ENCODE results near the gene PPP1R26.
"Not testable (repeated sequence)": the region's sequence is repeated elsewhere in the genome, so short reads cannot be mapped to it uniquely, and the experiment has no call there.

The PPP1R26 gene

GRCh38 chr9:135506327-135507103, 26.9 kb downstream of the PPP1R26 start:
- DNase-seq = no peak

DNA sequence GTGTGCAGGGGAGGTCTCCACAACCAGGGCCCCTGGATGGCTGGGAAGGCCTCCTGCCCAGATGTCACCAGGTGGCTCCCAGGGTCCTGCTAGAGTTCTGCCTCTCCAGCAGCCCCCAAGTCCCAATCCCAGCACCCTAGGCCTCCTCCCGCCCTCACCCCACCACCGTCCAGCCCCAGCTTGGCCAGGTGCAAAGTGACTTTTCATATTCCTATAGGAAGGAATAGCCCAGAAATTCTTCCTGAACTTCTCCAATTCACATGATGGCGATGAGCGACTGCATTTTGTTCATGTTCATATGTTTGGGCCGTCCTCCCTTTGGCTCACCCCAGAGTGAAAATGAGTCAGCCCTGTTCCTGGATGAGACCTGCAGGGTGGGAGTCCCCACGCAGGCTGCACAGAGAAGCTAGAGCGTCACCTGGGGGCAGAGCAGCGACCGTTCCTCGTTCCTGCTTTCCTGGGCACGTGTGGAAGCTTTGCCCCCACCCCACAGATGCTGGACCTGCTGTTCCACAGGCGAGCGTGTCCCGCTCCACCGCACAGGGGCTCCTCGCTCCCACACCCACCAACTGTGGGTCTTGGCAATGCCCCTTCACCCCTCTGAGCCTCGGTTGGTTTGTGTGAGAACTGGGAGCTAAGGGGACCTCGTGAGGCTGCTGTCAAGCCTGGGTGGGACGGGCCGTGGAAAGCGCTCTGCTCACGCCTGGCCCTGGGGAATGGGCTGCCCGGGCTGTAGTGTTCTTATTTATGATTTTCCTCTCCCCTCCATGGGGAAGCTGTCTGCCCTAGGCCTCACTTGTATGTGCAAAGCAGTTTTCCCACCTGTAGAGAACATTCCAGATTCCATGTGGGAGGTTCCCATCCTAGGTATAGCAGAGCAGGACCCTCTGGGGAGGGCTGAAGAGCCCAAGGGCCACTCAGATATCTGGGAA, 27.8 kb downstream of the PPP1R26 start:
- no peak for DNase-seq

DNA sequence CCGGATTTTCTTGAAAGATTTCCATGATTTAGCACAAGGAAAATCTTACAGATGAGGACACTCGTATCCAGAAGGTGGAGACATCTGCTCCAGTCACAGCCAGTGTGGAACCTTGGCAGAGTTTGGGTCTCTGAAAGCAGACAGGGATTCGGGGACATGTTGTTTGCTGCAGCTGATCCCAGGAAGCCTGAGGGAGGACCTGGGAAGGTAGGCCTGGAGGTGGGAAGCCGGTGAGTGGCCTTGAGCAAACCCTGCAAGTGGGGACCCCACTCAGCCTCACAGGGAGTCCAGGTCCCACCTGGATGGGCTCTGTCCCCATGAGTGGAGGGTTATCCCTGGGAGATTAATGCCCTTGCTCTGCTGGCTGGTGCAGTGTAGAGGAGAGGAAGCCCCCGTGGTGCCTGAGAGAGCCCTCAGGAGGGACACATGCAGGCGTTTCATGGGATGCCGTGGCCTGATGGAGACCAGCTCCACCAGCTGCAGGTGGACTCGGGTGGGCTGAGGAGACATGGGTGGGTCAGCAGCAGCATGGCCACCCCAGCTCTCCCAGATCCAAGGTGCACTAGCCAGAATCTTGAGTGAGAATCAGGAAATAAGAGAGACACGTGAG, 28.7 kb downstream of the PPP1R26 start:
- no peak for DNase-seq

GRCh38 chr9:135509458-135509857, 29.9 kb downstream of the PPP1R26 start:
- no peak for DNase-seq

DNA sequence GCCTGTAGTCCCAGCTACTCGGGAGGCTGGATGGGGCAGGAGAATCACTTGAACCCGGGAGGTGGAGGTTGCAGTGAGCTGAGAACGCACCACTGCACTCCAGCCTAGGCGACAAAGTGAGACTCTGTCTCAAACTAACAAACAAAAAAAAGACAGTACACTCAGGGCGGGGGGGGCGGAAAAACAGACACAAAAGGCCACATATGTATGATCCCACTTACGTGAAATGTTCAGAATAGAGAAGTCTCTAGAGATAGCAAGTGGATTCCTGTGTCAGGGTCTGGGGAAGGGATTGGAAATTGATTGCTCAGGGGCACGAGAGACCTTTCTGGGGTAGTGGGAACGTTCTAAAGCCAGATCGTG, 32.6 kb downstream of the PPP1R26 start:
- no peak for DNase-seq

- DNase-seq = no peak
Observed at GRCh38 chr9:135512904-135513303, 33.3 kb downstream of the PPP1R26 start.

- no peak for DNase-seq
Observed at GRCh38 chr9:135513351-135513846, 33.8 kb downstream of the PPP1R26 start.

GRCh38 chr9:135513906-135514305, 34.3 kb downstream of the PPP1R26 start:
- not testable (repeated sequence) for DNase-seq

- DNase-seq = no peak
Observed at GRCh38 chr9:135514342-135515082, 34.9 kb downstream of the PPP1R26 start.

- no peak for DNase-seq
Observed at GRCh38 chr9:135515083-135515951, 35.7 kb downstream of the PPP1R26 start.

DNA sequence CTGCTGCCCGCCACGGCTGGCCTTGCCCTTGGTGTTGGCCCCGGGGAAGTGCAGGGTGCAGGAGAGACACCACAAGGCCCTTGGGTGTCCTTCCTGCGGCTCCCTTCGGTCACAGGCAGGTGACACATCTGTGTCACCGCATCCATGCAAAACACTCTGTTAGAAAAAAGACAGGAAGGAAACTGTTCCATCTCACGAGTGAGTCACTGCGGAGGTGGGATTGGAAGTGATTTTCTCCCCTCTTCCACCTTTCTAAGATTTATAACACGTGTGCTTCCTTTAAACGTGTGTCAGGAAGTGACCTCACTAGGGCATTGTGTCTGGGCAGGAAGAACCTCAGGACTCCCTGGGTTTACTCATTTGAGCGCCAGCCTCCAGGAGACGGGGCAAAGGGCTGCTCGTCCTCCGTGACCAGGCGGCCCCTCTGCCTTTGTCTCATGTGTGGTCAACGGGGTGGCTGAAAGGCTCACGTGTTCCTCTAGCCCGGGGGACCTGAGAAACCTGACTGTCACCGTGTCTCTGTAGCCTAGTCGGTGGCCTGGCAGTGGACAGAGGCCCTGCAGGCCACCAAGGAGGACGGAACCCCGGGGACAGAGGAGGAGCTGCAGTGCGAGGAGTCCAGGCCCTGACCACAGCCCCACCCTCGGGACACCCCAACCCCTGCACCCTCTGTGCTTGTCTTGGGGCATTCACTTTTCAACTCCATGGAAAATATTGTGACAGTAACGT, 36.7 kb downstream of the PPP1R26 start:
- no peak for DNase-seq

DNA sequence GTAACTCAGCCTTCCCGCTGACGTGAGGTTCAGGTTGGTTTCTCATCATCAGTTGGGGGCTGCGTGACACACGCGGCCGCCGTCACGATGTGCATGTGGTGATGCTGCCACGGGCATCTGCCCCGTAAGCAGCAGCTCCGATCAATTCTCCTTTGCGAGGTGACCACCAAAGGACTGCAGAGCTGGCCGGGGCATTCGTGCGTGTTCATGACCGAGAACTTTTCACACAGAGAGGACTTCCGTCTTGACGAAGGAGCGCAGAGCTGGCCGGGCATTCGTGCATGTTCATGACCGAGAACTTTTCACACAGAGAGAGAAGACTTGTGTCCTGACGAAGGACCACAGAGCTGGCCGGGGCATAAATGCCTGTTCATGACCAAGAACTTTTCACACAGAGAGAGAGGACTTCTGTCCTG, 37.8 kb downstream of the PPP1R26 start:
- DNase-seq = no peak

DNA sequence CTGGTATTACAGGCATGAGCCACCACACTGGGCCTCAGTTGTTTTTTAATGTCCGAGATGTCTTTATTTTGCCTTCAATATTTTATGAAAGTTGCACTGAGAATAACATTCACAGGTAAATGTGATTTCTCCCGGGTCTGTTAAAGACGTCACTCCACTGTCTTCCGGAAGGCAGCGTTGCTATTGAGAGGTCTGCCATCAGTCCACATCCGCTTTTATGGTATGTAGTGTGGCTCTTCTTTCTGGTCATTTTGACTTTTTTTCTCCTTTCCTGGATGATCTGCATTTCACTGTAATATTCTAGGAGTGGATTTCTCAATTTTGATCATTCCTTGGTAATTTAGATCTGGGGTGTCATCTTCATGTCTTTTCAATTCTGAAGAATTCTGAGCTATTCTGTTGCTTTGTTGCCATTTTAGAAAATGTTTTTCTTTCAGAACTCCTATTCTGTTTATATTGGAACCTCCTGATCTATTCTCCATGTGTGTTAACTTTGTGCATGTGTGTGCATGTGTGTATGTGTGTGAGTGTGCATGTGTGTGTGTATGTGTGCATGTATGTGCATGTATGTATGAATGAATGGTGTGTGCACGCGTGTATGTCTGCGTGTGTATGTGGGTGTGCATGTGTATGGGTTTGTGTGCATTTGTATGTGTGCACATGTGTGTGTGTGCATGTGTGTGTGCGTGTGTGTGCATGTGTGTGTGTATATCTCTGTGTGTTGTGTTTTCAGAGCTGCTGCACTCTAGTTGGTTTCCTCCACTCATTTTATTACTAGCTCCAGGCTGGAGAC, 39.8 kb downstream of the PPP1R26 start:
- no peak for DNase-seq

DNA sequence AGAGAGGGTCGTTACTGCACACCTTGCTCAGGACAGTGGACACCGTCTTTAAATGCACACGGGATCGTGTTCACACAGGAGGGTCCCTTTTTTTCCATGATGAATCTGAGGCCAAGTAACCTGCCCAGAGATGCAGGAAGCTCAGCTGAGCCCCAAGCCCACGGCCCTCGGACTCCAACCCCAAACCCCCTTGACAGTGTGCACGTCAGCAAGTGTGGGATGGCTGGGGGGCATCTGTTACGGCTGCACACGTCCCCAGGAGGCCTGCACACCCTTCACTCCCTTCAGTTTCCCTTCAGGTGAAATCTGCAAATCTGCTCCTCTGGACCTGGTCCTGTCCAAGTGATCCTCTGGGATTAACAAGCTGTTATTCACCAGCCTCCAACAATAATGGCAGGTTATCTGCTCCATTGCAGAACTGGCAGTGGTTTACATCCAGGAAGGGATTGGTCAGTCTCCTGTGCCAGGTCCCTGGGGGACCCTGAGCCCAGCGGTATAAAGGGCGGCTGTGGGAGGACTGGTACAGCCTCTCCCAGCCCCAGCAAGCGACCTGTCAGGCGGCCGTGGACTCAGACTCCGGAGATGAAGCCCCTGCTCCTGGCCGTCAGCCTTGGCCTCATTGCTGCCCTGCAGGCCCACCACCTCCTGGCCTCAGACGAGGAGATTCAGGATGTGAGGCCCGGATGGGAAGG, 41.5 kb downstream of the PPP1R26 start, which contains the start of gene LCN1:
Gene LCN1 (plus strand): TSS at position 525 of the 692 bp plus-strand sequence. CDS start 58 bp downstream, at position 583.
- no peak for DNase-seq

GRCh38 chr9:135521608-135522095, 42.1 kb downstream of the PPP1R26 start:
- no peak for DNase-seq

- no peak for DNase-seq
Observed at GRCh38 chr9:135522137-135522877, 42.7 kb downstream of the PPP1R26 start.

GRCh38 chr9:135522931-135523330, 43.3 kb downstream of the PPP1R26 start:
- DNase-seq = no peak

GRCh38 chr9:135523521-135524129, 44.0 kb downstream of the PPP1R26 start:
- DNase-seq = no peak

Measured in stimulated activated naive CD4-positive, alpha-beta T cell treated with Interleukin-2 at 50 U/mL for 16 hours (primary cell).